Chondrocyte (in vitro differentiated cells): ENCODE measurements around the gene RGMB. TPM values are rescaled to one million over a fixed set of nuclear protein-coding genes. Genes with fewer than 3 reads are reported as not detected.

Experiments
- DNase-seq: peaks from one replicate; pipeline ENCODE4 v3.0.0; 2021; ENCODE audit warnings: mixed read lengths, low spot score
- H3K27ac Mint-ChIP-seq: one replicate; pipeline ENCODE4 v1.8.0; 2021; ENCODE audit warnings: mild to moderate bottlenecking, moderate library complexity, mixed read lengths; ENCODE audit not compliant: unreplicated experiment
- H3K27me3 Mint-ChIP-seq: 2 replicates; pipeline ENCODE4 v1.8.0; 2021; ENCODE audit warnings: low read depth, mixed read lengths
- H3K36me3 Mint-ChIP-seq: 2 replicates; pipeline ENCODE4 v1.8.0; 2021; ENCODE audit warnings: low read depth, mixed read lengths
- H3K4me1 Mint-ChIP-seq: 2 replicates; pipeline ENCODE4 v1.8.0; 2021; ENCODE audit warnings: low read depth, mild to moderate bottlenecking, mixed read lengths
- H3K4me3 Mint-ChIP-seq: one replicate; pipeline ENCODE4 v1.8.0; 2021; ENCODE audit warnings: mild to moderate bottlenecking, moderate library complexity, mixed read lengths; ENCODE audit not compliant: unreplicated experiment
- H3K9me3 Mint-ChIP-seq: 2 replicates; pipeline ENCODE4 v1.8.0; 2021; ENCODE audit warnings: low read depth, mixed read lengths
- total RNA-seq: library from RNA; stranded (reverse); gene quantifications from 3 replicates; pipeline ENCODE4 v1.2.1, GENCODE V29; 2021
- TF ChIP-seq, protein P1 (sequence below): fragments of 200-600 bp; sonication (generic); IDR thresholded peaks from 2 replicates; pipeline ENCODE4 v1.5.0; 2021; ENCODE audit warnings: antibody characterized with exemption, mild to moderate bottlenecking, moderate library complexity

RGMB gene
- total RNA-seq, 1 donor from 2014 or later = 28.5 TPM

DNA sequence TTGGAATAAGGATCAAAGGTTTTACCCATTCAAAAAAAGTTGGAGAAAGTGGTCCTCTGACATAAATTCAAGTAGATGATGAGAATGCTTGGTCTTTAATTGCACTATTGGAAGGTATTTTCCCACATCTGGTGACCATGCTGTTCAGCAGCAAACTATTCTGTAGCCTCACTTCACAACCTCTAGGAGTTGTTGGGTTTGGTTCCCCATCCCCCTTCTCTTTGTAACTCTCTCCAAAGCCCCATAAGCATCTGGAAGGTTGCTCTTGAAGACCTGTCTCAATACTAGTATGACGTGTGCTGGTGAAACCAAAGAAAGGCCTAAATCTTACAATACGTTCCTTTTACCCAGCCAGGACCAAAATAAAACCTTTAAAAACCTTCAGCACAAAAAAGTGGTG is 8.5 kb downstream of the RGMB start:
- H3K27ac Mint-ChIP-seq = no peak overlapping the region
- peaks cover 15% of the 10 kb centered on the region for H3K36me3 Mint-ChIP-seq
- H3K9me3 Mint-ChIP-seq = no peaks in the 10 kb centered on the region
- peaks cover 54% of the 10 kb centered on the region for H3K4me1 Mint-ChIP-seq
- TF ChIP-seq, protein P1, sequence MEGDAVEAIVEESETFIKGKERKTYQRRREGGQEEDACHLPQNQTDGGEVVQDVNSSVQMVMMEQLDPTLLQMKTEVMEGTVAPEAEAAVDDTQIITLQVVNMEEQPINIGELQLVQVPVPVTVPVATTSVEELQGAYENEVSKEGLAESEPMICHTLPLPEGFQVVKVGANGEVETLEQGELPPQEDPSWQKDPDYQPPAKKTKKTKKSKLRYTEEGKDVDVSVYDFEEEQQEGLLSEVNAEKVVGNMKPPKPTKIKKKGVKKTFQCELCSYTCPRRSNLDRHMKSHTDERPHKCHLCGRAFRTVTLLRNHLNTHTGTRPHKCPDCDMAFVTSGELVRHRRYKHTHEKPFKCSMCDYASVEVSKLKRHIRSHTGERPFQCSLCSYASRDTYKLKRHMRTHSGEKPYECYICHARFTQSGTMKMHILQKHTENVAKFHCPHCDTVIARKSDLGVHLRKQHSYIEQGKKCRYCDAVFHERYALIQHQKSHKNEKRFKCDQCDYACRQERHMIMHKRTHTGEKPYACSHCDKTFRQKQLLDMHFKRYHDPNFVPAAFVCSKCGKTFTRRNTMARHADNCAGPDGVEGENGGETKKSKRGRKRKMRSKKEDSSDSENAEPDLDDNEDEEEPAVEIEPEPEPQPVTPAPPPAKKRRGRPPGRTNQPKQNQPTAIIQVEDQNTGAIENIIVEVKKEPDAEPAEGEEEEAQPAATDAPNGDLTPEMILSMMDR = no peak
- no peak for DNase-seq
- no peaks in the 10 kb centered on the region for H3K27me3 Mint-ChIP-seq
- no peak overlapping the region for H3K4me3 Mint-ChIP-seq

DNA sequence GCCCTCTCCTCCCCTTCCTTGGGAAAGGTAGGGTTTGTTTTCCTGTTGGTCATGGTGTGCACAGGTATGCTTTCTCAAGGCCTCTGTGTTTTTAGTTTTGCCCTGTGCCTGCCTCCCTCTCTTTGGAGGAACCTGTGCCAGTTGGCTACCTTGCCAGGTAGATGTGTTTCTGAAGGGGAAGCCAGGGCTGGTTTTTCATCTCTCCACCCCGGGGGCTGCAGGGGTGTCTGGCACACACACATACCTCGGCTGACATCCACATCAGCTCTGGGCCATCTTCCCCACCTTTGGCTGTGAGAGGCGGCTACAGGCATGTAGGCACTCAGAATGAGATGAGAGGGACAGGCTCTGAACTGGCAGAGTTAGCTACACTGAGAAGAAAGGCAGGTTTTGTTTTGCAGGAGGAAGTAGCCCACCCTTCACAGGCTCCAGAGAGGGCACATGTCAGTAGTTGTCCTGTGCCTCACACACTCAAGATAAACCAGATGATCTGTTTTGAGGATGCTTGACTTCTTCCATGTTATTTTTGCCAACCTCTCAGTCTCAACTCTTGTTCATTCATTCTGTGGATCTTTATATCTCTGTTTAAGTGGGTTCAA is 9.7 kb downstream of the RGMB start:
- no peak for DNase-seq
- no peaks in the 10 kb centered on the region for H3K9me3 Mint-ChIP-seq
- no peak overlapping the region for H3K27ac Mint-ChIP-seq
- H3K36me3 Mint-ChIP-seq = peaks cover 15% of the 10 kb centered on the region
- peaks cover 47% of the 10 kb centered on the region for H3K4me1 Mint-ChIP-seq
- no peaks in the 10 kb centered on the region for H3K27me3 Mint-ChIP-seq
- no peak overlapping the region for H3K4me3 Mint-ChIP-seq
- TF ChIP-seq, protein P1 = no peak

DNA sequence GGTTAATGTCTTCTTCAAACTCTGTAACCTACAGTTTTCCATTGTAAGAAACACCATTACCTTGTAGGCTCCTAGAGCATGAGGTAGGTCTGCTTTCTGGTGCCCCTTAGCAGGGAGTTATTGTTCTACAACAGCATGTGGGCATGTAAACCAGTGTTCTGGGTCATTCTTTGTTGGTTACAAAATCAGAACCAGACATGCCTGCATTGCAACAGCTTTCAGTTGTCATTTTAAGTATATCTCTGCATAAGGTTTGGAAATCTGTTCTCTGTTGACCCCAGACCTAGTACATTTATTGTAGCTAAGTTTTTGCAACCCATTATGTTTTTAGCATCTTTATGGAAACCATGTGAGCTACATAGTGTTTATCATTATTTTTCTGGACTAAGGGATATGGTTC is 10.9 kb downstream of the RGMB start:
- H3K9me3 Mint-ChIP-seq = no peaks in the 10 kb centered on the region
- H3K4me1 Mint-ChIP-seq = peaks cover 39% of the 10 kb centered on the region
- no peak overlapping the region for H3K4me3 Mint-ChIP-seq
- no peak overlapping the region for H3K27ac Mint-ChIP-seq
- no peak for DNase-seq
- TF ChIP-seq, protein P1 = no peak
- H3K36me3 Mint-ChIP-seq = peaks cover 20% of the 10 kb centered on the region
- H3K27me3 Mint-ChIP-seq = no peaks in the 10 kb centered on the region

DNA sequence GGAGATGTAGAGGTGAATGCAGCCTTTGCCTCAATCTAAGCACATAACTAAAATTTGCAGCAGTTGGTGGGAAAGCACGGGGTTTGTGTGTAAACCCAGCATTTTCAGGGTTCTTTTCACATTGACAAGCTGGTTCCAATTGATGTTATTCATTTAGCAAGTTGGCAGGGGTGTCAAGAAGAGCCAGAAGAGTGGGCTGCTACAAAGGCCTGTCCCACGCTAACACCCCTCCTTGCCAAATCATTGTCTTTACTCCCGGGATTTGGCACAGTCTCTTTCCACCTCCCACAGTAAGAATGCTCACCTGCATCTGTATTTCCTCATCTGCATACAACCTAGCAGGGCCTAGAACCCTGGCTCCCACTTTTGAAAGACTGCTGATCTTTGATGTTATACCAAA is 11.8 kb downstream of the RGMB start:
- H3K36me3 Mint-ChIP-seq = peaks cover 17% of the 10 kb centered on the region
- H3K4me1 Mint-ChIP-seq = peaks cover 38% of the 10 kb centered on the region
- no peak overlapping the region for H3K27ac Mint-ChIP-seq
- DNase-seq = no peak
- H3K4me3 Mint-ChIP-seq = no peak overlapping the region
- TF ChIP-seq, protein P1 = no peak
- H3K9me3 Mint-ChIP-seq = no peaks in the 10 kb centered on the region
- no peaks in the 10 kb centered on the region for H3K27me3 Mint-ChIP-seq

DNA sequence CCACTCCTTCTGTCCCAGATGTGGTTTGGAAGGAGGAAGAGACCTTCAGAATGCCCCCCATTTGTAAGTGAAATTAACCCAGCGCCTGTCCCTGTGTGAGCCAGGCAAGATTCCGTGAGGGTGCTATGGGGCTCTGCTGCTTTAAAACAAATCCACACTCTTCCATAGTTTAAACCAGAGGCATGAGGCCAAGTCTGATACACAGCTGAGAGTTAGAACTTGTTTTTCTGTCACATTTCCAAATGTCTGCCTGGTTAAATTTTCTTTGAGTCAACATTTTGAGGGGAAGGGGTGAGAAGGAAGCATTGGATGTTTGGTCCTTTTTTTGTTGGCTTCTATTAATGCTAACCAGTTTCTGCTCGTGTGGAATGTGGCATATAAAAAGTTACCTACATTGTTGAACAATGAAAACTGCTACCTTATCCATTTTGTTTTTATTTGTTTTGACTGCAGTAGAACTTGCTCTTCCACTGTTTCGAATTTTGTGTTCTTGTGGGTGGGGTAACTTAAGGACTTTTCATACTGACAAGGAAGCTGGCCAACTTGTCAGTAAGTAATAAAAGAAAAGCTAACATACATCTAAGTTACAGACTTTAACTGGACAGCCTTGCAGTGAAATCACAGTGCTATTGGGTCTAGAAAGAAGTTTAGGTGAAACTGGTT is 12.9 kb downstream of the RGMB start:
- TF ChIP-seq, protein P1 = no peak
- Mint-ChIP-seq H3K4me1 (peaks cover 41% of the 10 kb centered on the region), H3K36me3 (peaks cover 10% of the 10 kb centered on the region)

More for the DNA sequence above, 12.9 kb downstream of the RGMB start:
- no peak for DNase-seq
- Mint-ChIP-seq H3K27me3 (no peaks in the 10 kb centered on the region), H3K27ac (peak overlapping the region; percentile 69), H3K9me3 (no peaks in the 10 kb centered on the region), H3K4me3 (no peak overlapping the region)
